GM21528 (cell line): ENCODE measurements around the gene JOSD2.

Experiments
- ATAC-seq: cut with Tn5 transposase; IDR thresholded peaks from one replicate; pipeline ENCODE4 v1.9.1; 2021; ENCODE audit warnings: mild to moderate bottlenecking, moderate library complexity; ENCODE audit not compliant: unreplicated experiment, low FRiP score

JOSD2 gene

DNA sequence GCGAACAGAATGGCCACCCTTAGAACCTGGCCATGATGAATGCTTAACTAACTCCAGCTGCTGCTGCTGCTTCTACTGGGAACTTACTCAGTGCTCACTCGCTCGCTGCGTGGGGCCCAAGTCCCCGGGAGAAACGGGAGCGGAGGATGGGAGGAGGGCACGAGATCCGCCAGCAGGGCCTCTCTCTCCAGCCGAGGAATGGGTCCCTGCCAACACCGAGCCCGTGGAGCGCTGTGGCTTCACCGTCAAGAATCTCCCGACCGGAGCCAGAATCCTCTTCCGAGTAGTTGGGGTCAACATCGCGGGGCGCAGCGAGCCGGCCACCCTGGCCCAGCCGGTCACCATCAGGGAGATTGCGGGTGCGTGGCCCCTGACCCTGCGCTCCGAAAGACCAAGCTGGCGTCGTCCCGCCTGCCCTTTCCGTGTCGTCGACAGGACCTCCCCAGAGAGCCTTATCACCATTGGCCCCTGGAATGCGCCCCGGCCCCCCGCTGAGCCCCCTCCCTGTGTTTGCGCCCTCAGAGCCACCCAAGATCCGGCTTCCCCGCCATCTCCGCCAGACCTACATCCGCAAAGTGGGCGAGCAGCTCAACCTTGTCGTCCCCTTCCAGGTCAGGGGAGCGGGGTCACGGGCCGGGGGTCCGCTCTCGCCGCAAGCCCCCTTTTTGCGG, 52.5 kb downstream of the JOSD2 start:
- no peak for ATAC-seq

DNA sequence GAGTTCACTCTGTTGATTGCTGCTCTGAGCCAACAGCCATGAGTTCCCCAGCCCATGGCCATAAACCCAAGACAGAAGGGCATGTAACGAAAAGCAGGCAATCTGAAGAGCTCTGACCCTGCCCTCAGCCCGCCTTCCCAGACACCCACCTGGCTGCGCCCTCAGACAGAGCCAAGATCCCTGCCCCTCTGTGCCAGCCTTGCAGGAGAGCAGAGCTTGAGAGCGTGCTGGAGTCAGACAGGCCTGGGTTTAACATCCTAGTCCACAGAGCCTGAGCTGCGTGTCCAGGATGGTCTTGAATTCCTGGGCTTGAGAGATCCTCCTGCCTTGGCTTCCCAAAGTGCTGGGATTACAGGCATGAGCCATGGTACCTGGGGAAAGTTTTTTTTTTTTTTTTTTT, 53.7 kb downstream of the JOSD2 start:
- ATAC-seq: no peak
